HepG2 (cell line): ENCODE measurements around the gene TSG101. TPM values are rescaled to one million over a fixed set of nuclear protein-coding genes. Genes with fewer than 3 reads are reported as not detected.
A peak's percentile ranks its signal among the peaks of the same experiment; 100 is the strongest.

Experiments used
- ATRX ChIP-seq: sonication (generic); formaldehyde crosslinking; IDR thresholded peaks from 2 replicates; pipeline ENCODE4 v1.4.0; 2020; ENCODE audit warnings: missing genetic modification reagents, borderline replicate concordance
- BHLHE40 ChIP-seq: IDR thresholded peaks from 2 replicates; pipeline ENCODE4 v1.6.1; 2011; ENCODE audit warnings: low read length, improper control_type of control experiment
- HCFC1 ChIP-seq: fragments of 150-350 bp; IDR thresholded peaks from 2 replicates; pipeline ENCODE4 v1.6.1; 2014; ENCODE audit warnings: low read depth, low read length
- HMGA1 ChIP-seq: sonication (generic); formaldehyde crosslinking; conservative IDR thresholded peaks from 2 replicates; pipeline ENCODE4 v1.4.0; 2020; ENCODE audit warnings: missing genetic modification reagents
- HOXA3 ChIP-seq: sonication (generic); formaldehyde crosslinking; IDR thresholded peaks from 2 replicates; pipeline ENCODE4 v1.5.0; 2020; ENCODE audit warnings: missing genetic modification reagents
- IRF9 ChIP-seq: sonication (generic); formaldehyde crosslinking; IDR thresholded peaks from 2 replicates; pipeline ENCODE4 v1.8.0; 2022; ENCODE audit warnings: missing genetic modification reagents, mild to moderate bottlenecking, borderline replicate concordance
- MTF1 ChIP-seq: sonication (generic); formaldehyde crosslinking; IDR thresholded peaks from 2 replicates; pipeline ENCODE4 v1.5.0; 2020; ENCODE audit warnings: missing genetic modification reagents
- NCOA5 ChIP-seq: sonication (generic); formaldehyde crosslinking; IDR thresholded peaks from 2 replicates; pipeline ENCODE4 v1.4.0; 2020; ENCODE audit warnings: missing genetic modification reagents
- NRL ChIP-seq: sonication (generic); formaldehyde crosslinking; IDR thresholded peaks from 2 replicates; pipeline ENCODE4 v1.5.0; 2020; ENCODE audit warnings: missing genetic modification reagents, mild to moderate bottlenecking, moderate library complexity, borderline replicate concordance
- RXRA ChIP-seq: sonication (generic); formaldehyde crosslinking; IDR thresholded peaks from 2 replicates; pipeline ENCODE4 v1.5.1; 2020; ENCODE audit warnings: missing genetic modification reagents
- SKIL ChIP-seq: sonication (generic); formaldehyde crosslinking; IDR thresholded peaks from 2 replicates; pipeline ENCODE4 v1.8.0; 2022; ENCODE audit warnings: missing genetic modification reagents, mild to moderate bottlenecking, moderate library complexity, borderline replicate concordance
- SNAPC2 ChIP-seq: sonication (generic); formaldehyde crosslinking; IDR thresholded peaks from 2 replicates; pipeline ENCODE4 v1.8.1; 2022; ENCODE audit warnings: mild to moderate bottlenecking, missing genetic modification reagents
- TARDBP ChIP-seq: sonication (generic); formaldehyde crosslinking; IDR thresholded peaks from 2 replicates; pipeline ENCODE4 v1.8.0; 2022; ENCODE audit warnings: mild to moderate bottlenecking, missing genetic modification reagents
- TIGD3 ChIP-seq: sonication (generic); formaldehyde crosslinking; IDR thresholded peaks from 2 replicates; pipeline ENCODE4 v1.5.1; 2020; ENCODE audit warnings: mild to moderate bottlenecking, missing genetic modification reagents, borderline replicate concordance
- ZBTB44 ChIP-seq: sonication (generic); formaldehyde crosslinking; IDR thresholded peaks from 2 replicates; pipeline ENCODE4 v1.4.0; 2020; ENCODE audit warnings: missing genetic modification reagents
- ZNF143 ChIP-seq: sonication (generic); formaldehyde crosslinking; IDR thresholded peaks from 2 replicates; pipeline ENCODE4 v1.4.0; 2020; ENCODE audit warnings: missing genetic modification reagents
- ZNF17 ChIP-seq: sonication (generic); formaldehyde crosslinking; IDR thresholded peaks from 2 replicates; pipeline ENCODE4 v1.5.0; 2020; ENCODE audit warnings: mild to moderate bottlenecking, missing genetic modification reagents
- ZNF337 ChIP-seq: sonication (generic); formaldehyde crosslinking; IDR thresholded peaks from 2 replicates; pipeline ENCODE4 v1.5.1; 2020; ENCODE audit warnings: missing genetic modification reagents, low read depth, mild to moderate bottlenecking, borderline replicate concordance
- ZNF512 ChIP-seq: sonication (generic); formaldehyde crosslinking; IDR thresholded peaks from 2 replicates; pipeline ENCODE4 v1.4.0; 2020; ENCODE audit warnings: mild to moderate bottlenecking, missing genetic modification reagents
- ZNF547 ChIP-seq: sonication (generic); formaldehyde crosslinking; IDR thresholded peaks from 2 replicates; pipeline ENCODE4 v1.5.1; 2020; ENCODE audit warnings: mild to moderate bottlenecking, missing genetic modification reagents
- ZNF558 ChIP-seq: sonication (generic); formaldehyde crosslinking; IDR thresholded peaks from 2 replicates; pipeline ENCODE4 v1.9.0; 2022; ENCODE audit warnings: mild to moderate bottlenecking, missing genetic modification reagents, borderline replicate concordance
- ZNF660 ChIP-seq: sonication (generic); formaldehyde crosslinking; IDR thresholded peaks from 2 replicates; pipeline ENCODE4 v1.5.1; 2020; ENCODE audit warnings: mild to moderate bottlenecking, low read depth, missing genetic modification reagents, borderline replicate concordance
- polyA plus RNA-seq, 8 experiments: library from polyadenylated mRNA; depleted of rRNA in 3 of 8; stranded (reverse) in 7 of 8; unstranded in 1 of 8; fragments of >200 nt; fragmentation: Illumina TruSeq in 4 of 8; extraction: Trizol in 4 of 8; gene quantifications; 2 replicates each; pipeline versions ENCODE4 v1.2.1 to v1.2.3, GENCODE V29; 2011 to 2016; ENCODE audit warnings: low read depth in 4 of 8, missing spikeins in 1 of 8, mixed read lengths in 1 of 8; ENCODE audit not compliant: insufficient read depth in 1 of 8
- total RNA-seq, 5 experiments: library from RNA; depleted of rRNA; stranded (reverse); fragments of >200 nt; fragmentation: Illumina TruSeq; extraction: Trizol; gene quantifications; 2 replicates each; pipeline ENCODE4 v1.2.3, GENCODE V29; 2016; ENCODE audit warnings: low read depth in 1 of 5

The TSG101 gene
- total and polyA plus RNA-seq, 2 of the 13 experiments (the other 11 are each of a cell fraction or from before 2014, with no cell fraction given), result 69.3 to 206 TPM

GRCh38 chr11:18526521-18527296 is at the start of gene TSG101 (continued):
- TF ChIP-seq IRF9 (CRISPR knock-in tag) (peak; percentile 74; the same call in 1 of the 2 replicates), ZNF558 (CRISPR knock-in tag) (peak; percentile 78; the same call in 1 of the 2 replicates), RXRA (CRISPR knock-in tag) (peak; percentile 90), ZNF660 (CRISPR knock-in tag) (no peak), ZBTB44 (CRISPR knock-in tag) (peak; percentile 47; the same call in 1 of the 2 replicates), HMGA1 (CRISPR knock-in tag) (no peak), NRL (CRISPR knock-in tag) (peak; percentile 56; the same call in 1 of the 2 replicates), MTF1 (CRISPR knock-in tag) (no peak), ZNF143 (CRISPR knock-in tag) (peak; percentile 33; the same call in 1 of the 2 replicates), HOXA3 (CRISPR knock-in tag) (peak; percentile 96), SNAPC2 (CRISPR knock-in tag) (no peak), HCFC1 (peak; percentile 55), NCOA5 (no peak), ZNF547 (CRISPR knock-in tag) (peak; percentile 81), ATRX (no peak), ZNF512 (peak; percentile 65; the same call in 1 of the 2 replicates), ZNF17 (CRISPR knock-in tag) (no peak), ZNF337 (CRISPR knock-in tag) (peak; percentile 71; the same call in 1 of the 2 replicates), TARDBP (peak; percentile 84), TIGD3 (peak; percentile 65; the same call in 1 of the 2 replicates), BHLHE40 (no peak), SKIL (CRISPR knock-in tag) (peak; percentile 71)
